Ovary (tissue), 3 donors: ENCODE results near the gene CILP.

ENCODE experiments used
- EP300 ChIP-seq: sonication (generic); formaldehyde crosslinking; IDR thresholded peaks from one replicate; pipeline ENCODE4 v1.6.1; 2017; ENCODE audit warnings: antibody characterized with exemption
- TF ChIP-seq, protein P1 (sequence below), 3 donors: fragments of 450-650 bp in 2 of 3; fragments of 200-600 bp in 1 of 3; IDR thresholded peaks; one replicate each; pipeline versions ENCODE4 v1.5.1 to v1.8.0; 2016 to 2022; ENCODE audit warnings: antibody characterized with exemption in 3 of 3, mild to moderate bottlenecking in 1 of 3
- donor health status: DM: no; HTN: no; CAD: no.

GRCh38 chr15:65194826-65195547 is 16.3 kb downstream of the CILP start:
- TF ChIP-seq EP300 = no peak
- TF ChIP-seq, protein P1, sequence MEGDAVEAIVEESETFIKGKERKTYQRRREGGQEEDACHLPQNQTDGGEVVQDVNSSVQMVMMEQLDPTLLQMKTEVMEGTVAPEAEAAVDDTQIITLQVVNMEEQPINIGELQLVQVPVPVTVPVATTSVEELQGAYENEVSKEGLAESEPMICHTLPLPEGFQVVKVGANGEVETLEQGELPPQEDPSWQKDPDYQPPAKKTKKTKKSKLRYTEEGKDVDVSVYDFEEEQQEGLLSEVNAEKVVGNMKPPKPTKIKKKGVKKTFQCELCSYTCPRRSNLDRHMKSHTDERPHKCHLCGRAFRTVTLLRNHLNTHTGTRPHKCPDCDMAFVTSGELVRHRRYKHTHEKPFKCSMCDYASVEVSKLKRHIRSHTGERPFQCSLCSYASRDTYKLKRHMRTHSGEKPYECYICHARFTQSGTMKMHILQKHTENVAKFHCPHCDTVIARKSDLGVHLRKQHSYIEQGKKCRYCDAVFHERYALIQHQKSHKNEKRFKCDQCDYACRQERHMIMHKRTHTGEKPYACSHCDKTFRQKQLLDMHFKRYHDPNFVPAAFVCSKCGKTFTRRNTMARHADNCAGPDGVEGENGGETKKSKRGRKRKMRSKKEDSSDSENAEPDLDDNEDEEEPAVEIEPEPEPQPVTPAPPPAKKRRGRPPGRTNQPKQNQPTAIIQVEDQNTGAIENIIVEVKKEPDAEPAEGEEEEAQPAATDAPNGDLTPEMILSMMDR (IDR thresholded peaks at IDR 0.05) = no peak
